H1 (cell line): ENCODE measurements around the gene FOSL2. TPM values are rescaled to one million over a fixed set of nuclear protein-coding genes. Genes with fewer than 3 reads are reported as not detected.

Experiments
- POU5F1 ChIP-seq: IDR thresholded peaks from 2 replicates; pipeline ENCODE4 v1.6.1; 2011; ENCODE audit warnings: low read depth, mild to moderate bottlenecking, low read length, moderate library complexity
- RBBP5 ChIP-seq: IDR thresholded peaks from 2 replicates; pipeline ENCODE4 v1.7.1; 2012; ENCODE audit warnings: low read depth, mild to moderate bottlenecking, inconsistent platforms, low read length, moderate library complexity, borderline replicate concordance
- polyA plus RNA-seq, 7 experiments: library from polyadenylated mRNA; depleted of rRNA in 3 of 7; stranded (reverse) in 5 of 7; unstranded in 2 of 7; fragments of >200 nt in 5 of 7; fragments of 200-250 nt in 2 of 7; gene quantifications; 1 replicate in 5 of 7; 2 replicates in 1 of 7; 4 replicates in 1 of 7; pipeline versions ENCODE4 v1.2.1 to v1.2.3, GENCODE V29; 2011 to 2013; ENCODE audit warnings: missing spikeins in 2 of 7, mixed read lengths in 2 of 7
- total RNA-seq: library from RNA; stranded (reverse); fragmentation: NEBNext Ultra II Directional; extraction: Animal tissue kit (Norgen Biotek cat#: 25700); gene quantifications from 2 replicates; pipeline ENCODE4 v1.2.1, GENCODE V29; 2021
- TF ChIP-seq, protein P1 (sequence below): IDR thresholded peaks from 2 replicates; pipeline ENCODE4 v1.6.1; 2012; ENCODE audit warnings: inconsistent platforms

The FOSL2 gene
- total and polyA plus RNA-seq, 2 of the 8 experiments (the other 6 are each of a cell fraction or from before 2014, with no cell fraction given): 1.5 to 4.5 TPM

DNA sequence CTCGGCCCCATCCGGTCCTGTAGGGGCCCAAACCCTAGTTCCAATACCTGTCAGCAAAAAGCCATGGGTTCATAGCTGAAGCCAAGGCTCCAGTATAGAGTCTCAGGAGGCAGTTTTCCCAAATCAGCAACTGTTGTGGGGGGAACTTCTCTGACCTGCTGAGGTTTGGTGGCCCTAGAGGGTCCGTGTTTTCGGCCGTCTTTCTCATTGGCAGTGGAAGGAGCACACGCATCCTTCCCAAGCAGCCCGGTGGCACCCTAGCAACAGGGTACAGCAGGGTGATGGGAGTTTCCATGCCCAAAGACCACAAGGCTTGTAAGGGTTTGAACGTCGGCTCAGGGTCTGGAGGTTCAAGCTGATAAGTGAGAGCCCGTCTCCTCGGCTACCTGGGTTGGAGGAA, 6.6 kb downstream of the FOSL2 start (continued):
- TF ChIP-seq, protein P1, sequence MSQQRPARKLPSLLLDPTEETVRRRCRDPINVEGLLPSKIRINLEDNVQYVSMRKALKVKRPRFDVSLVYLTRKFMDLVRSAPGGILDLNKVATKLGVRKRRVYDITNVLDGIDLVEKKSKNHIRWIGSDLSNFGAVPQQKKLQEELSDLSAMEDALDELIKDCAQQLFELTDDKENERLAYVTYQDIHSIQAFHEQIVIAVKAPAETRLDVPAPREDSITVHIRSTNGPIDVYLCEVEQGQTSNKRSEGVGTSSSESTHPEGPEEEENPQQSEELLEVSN: no peak
- TF ChIP-seq POU5F1: no peak
- no peak for TF ChIP-seq RBBP5
- TF ChIP-seq, all 59 proteins: peak for 0
